PC-9 (cell line): ENCODE results near the gene RAP1GAP2.

Experiments
- CTCF ChIP-seq: fragments of 200-600 bp; sonication (generic); conservative IDR thresholded peaks from 2 replicates; pipeline ENCODE4 v1.6.1; 2017; ENCODE audit warnings: mixed run types, antibody characterized with exemption, mild to moderate bottlenecking, moderate library complexity
- EZH2 ChIP-seq: fragments of 200-600 bp; sonication (generic); IDR thresholded peaks from 2 replicates; pipeline ENCODE4 v1.8.0; 2017; ENCODE audit warnings: antibody characterized with exemption, low read depth

- TF ChIP-seq CTCF (no peak), EZH2 (no peak)
Measured at GRCh38 chr17:2974347-2974746, 178.1 kb downstream of the RAP1GAP2 start.
